ENCODE results near the gene MAML1.
"Not testable (repeated sequence)": the region's sequence is repeated elsewhere in the genome, so short reads cannot be mapped to it uniquely, and the experiment has no call there.

Gene MAML1

DNA sequence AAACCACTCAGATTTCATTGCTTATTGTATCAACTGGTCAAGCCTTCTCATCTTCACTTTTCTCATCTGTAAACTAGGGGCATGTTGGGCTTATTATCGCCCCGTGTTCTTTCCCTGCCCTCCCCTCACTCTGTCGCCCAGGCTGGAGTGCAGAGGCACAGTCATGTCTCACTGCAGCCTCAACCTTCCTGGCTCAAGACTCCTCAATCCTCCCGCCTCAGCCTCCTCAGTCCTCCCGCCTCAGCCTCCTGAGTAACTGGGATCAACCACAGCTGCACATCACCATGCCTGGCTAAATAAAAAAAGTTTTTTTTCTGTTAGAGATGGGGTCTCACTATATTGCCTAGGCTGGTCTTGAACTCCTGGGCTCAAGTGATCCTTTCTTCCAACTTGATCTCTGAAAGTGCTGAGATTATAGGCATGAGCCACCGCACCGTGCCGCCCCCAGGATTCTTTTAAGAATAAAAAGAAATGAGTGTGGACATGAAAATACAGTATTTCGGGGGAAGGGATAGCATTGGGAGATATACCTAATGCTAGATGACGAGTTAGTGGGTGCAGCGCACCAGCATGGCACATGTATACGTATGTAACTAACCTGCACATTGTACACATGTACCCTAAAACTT lies 2.0 kb downstream of the MAML1 start:
- Histone ChIP-seq H3K9ac (ENCODE audit: low read length in 2 of 2) (peak overlapping the region in 1 of 2 donors; percentile 70), H3K27ac (ENCODE audit: low read length) (peak overlapping the region; percentile 61), H3K36me3 (ENCODE audit: control insufficient read depth in 2 of 2, insufficient read depth in 2 of 2, low read length in 2 of 2) (peaks cover 3 to 7% of the 10 kb centered on the region in 2 donors), H3K4me1 (ENCODE audit: control insufficient read depth, insufficient read depth, low read length) (peaks cover 18% of the 10 kb centered on the region), H3K4me3 (ENCODE audit: low read length in 2 of 2) (peak overlapping the region; percentile 87 to 96), H3K27me3 (ENCODE audit: control insufficient read depth in 1 of 2, insufficient read depth in 2 of 2, low read length in 2 of 2) (no peaks in the 10 kb centered on the region), H3K9me3 (ENCODE audit: control insufficient read depth in 2 of 2, low read length in 2 of 2) (no peaks in the 10 kb centered on the region)

DNA sequence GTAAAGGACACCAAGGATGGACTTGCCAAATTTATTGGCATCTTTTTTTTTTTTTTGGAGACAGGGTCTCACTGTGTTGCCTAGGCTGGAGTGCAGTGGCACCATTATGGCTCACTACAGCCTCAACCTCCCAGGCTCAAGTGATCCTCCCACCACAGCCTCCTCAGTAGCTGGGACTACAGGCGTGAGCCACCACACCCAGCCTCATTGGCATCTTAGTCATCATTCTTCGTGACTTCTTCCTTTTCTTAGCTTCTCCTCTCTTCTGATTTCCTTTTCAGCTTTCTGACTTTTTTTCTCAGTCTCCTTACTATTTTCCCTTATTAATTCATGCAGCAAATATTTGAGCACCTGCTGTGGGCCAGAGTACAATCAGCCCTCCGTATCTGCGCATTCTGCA lies 6.1 kb downstream of the MAML1 start:
- Histone ChIP-seq H3K9me3 (ENCODE audit: control insufficient read depth in 2 of 2, low read length in 2 of 2) (no peaks in the 10 kb centered on the region), H3K36me3 (ENCODE audit: control insufficient read depth in 2 of 2, insufficient read depth in 2 of 2, low read length in 2 of 2) (peaks cover 0 to 2% of the 10 kb centered on the region in 2 donors), H3K27me3 (ENCODE audit: control insufficient read depth in 1 of 2, insufficient read depth in 2 of 2, low read length in 2 of 2) (no peaks in the 10 kb centered on the region), H3K9ac (ENCODE audit: low read length in 2 of 2) (no peak overlapping the region), H3K27ac (ENCODE audit: low read length) (no peak overlapping the region), H3K4me3 (ENCODE audit: low read length in 2 of 2) (peak overlapping the region in 1 of 2 donors; percentile 15), H3K4me1 (ENCODE audit: control insufficient read depth, insufficient read depth, low read length) (peaks cover 16% of the 10 kb centered on the region)

DNA sequence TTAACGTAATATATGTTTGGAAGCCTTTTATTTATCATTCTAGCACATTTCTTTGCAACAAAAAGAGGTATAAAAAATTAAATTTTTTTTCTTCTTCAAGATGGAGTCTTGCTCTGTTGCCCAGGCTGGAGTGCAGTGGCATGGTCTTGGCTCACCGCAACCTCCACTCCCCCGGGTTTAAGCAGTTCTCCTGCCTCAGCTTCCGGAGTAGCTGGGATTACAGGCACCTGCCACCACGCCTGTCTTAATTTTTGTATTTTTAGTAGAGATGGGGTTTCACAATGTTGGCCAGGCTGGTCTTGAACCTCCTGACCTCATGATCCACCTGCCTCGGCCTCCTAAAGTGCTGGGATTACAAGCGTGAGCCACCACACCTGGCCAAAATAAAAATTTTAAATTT lies 11.5 kb downstream of the MAML1 start:
- H3K9me3 ChIP-seq (ENCODE audit: control insufficient read depth in 2 of 2, low read length in 2 of 2); H3K4me3 ChIP-seq (ENCODE audit: low read length in 2 of 2); H3K27ac ChIP-seq (ENCODE audit: low read length); H3K4me1 ChIP-seq (ENCODE audit: control insufficient read depth, insufficient read depth, low read length); H3K9ac ChIP-seq (ENCODE audit: low read length in 2 of 2); H3K36me3 ChIP-seq (ENCODE audit: control insufficient read depth in 2 of 2, insufficient read depth in 2 of 2, low read length in 2 of 2); H3K27me3 ChIP-seq (ENCODE audit: control insufficient read depth in 1 of 2, insufficient read depth in 2 of 2, low read length in 2 of 2): not testable (repeated sequence)

DNA sequence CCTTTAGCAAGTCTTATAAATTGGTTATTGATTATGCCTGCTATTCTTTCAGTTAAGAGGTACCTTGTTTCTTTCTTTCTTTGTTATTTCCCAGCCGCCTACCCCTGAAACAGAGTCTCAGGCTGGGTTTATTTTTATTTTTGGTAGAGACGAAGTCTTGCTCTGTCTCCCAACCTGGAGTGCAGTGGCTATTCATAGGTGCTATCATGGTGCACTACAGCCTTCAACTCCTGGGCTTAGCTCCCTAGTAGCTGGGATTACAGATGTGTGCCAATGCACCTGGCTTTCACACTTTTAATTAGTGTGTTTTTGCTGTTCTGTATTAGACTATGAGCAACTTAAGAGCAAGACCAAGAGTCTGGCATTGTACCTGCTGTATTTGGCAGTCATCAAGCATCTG lies 14.2 kb downstream of the MAML1 start:
- no peak overlapping the region for H3K4me3 ChIP-seq (ENCODE audit: low read length in 2 of 2)
- H3K27ac ChIP-seq (ENCODE audit: low read length), result no peak overlapping the region
- H3K27me3 ChIP-seq (ENCODE audit: control insufficient read depth in 1 of 2, insufficient read depth in 2 of 2, low read length in 2 of 2), result no peaks in the 10 kb centered on the region
- no peak overlapping the region for H3K9ac ChIP-seq (ENCODE audit: low read length in 2 of 2)
- no peaks in the 10 kb centered on the region for H3K9me3 ChIP-seq (ENCODE audit: control insufficient read depth in 2 of 2, low read length in 2 of 2)
- peaks cover 3% of the 10 kb centered on the region for H3K4me1 ChIP-seq (ENCODE audit: control insufficient read depth, insufficient read depth, low read length)
- H3K36me3 ChIP-seq (ENCODE audit: control insufficient read depth in 2 of 2, insufficient read depth in 2 of 2, low read length in 2 of 2), result peaks cover 0 to 4% of the 10 kb centered on the region in 2 donors

DNA sequence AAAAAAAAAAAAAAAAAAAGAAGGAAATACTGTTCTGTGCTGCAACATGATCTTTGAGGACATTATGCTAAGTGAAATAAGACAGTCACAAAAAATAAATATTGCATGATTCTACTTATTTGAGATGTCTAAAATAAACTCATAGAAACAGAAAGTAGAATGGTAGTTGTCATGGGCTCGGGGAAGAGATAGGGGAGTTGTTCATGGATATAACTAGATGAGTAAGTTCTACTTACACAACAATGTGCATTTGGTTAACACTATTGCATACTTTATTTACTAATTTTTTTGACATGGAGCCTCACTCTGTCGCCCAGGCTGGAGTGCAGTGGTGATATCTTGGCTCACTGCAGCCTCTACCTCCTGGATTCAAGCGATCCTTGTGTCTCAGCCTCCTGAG lies 15.2 kb downstream of the MAML1 start:
- Histone ChIP-seq H3K36me3 (ENCODE audit: control insufficient read depth in 2 of 2, insufficient read depth in 2 of 2, low read length in 2 of 2) (peaks cover 0 to 4% of the 10 kb centered on the region in 2 donors), H3K27me3 (ENCODE audit: control insufficient read depth in 1 of 2, insufficient read depth in 2 of 2, low read length in 2 of 2) (no peaks in the 10 kb centered on the region), H3K9me3 (ENCODE audit: control insufficient read depth in 2 of 2, low read length in 2 of 2) (no peaks in the 10 kb centered on the region), H3K9ac (ENCODE audit: low read length in 2 of 2) (no peak overlapping the region), H3K27ac (ENCODE audit: low read length) (no peak overlapping the region), H3K4me1 (ENCODE audit: control insufficient read depth, insufficient read depth, low read length) (peaks cover 3% of the 10 kb centered on the region), H3K4me3 (ENCODE audit: low read length in 2 of 2) (no peak overlapping the region)

DNA sequence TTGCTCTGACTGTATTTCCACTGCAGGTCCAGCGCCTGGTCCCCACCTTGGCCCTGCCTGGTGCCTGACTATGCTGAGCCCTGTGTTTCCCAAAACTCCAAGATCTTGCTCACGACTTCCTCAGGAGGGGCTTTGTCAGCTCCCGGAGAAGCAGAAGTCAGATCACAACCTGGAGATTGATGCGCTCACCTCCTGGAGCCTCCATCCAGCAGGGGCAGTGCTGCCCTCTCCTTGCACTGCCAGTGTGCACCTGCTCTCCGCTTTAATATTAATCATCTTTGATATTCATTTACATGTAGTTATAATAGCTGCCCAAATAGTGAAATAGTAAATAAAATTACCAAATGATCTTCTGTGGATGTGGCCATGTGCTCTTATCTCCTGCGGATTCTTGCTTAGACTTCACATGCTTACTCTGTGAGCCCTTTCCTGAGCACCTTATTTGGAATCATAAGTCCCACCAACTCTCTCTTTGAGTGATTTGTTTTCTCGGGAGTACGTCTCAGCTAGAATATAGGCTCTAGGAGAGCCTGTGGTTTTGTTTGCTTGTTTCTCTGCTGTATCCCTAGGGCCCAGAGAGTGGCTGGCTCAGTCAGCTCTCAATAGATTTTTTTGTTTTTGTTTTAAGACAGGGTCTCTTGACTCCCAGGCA lies 17.4 kb downstream of the MAML1 start:
- Histone ChIP-seq H3K27ac (ENCODE audit: low read length) (no peak overlapping the region), H3K4me1 (ENCODE audit: control insufficient read depth, insufficient read depth, low read length) (peaks cover 6% of the 10 kb centered on the region), H3K9me3 (ENCODE audit: control insufficient read depth in 2 of 2, low read length in 2 of 2) (no peaks in the 10 kb centered on the region), H3K9ac (ENCODE audit: low read length in 2 of 2) (no peak overlapping the region), H3K27me3 (ENCODE audit: control insufficient read depth in 1 of 2, insufficient read depth in 2 of 2, low read length in 2 of 2) (no peaks in the 10 kb centered on the region), H3K36me3 (ENCODE audit: control insufficient read depth in 2 of 2, insufficient read depth in 2 of 2, low read length in 2 of 2) (peaks cover 0 to 4% of the 10 kb centered on the region in 2 donors), H3K4me3 (ENCODE audit: low read length in 2 of 2) (no peak overlapping the region)

DNA sequence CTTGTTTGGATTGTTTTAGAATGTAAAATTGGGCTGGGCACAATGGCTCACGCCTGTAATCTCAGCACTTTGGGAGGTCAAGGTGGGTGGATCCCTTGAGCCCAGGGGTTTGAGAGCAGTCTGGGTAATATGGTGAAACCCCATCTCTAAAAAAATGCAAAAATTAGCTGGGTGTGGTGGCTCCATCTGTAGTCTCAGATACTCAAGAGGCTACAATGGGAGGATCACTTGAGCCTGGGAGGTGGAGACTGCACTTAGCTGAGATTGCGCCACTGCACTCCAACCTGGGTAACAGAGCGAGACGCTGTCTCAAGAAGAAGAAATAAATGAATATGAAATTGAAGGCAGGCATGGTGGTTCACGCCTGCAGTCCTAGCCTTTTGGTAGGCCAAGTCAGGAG lies 21.3 kb downstream of the MAML1 start:
- H3K4me1 ChIP-seq (ENCODE audit: control insufficient read depth, insufficient read depth, low read length), result peaks cover 14% of the 10 kb centered on the region
- no peaks in the 10 kb centered on the region for H3K27me3 ChIP-seq (ENCODE audit: control insufficient read depth in 1 of 2, insufficient read depth in 2 of 2, low read length in 2 of 2)
- no peak overlapping the region for H3K27ac ChIP-seq (ENCODE audit: low read length)
- no peak overlapping the region for H3K9ac ChIP-seq (ENCODE audit: low read length in 2 of 2)
- peaks cover 0 to 4% of the 10 kb centered on the region in 2 donors for H3K36me3 ChIP-seq (ENCODE audit: control insufficient read depth in 2 of 2, insufficient read depth in 2 of 2, low read length in 2 of 2)
- no peak overlapping the region for H3K4me3 ChIP-seq (ENCODE audit: low read length in 2 of 2)
- H3K9me3 ChIP-seq (ENCODE audit: control insufficient read depth in 2 of 2, low read length in 2 of 2), result no peaks in the 10 kb centered on the region

DNA sequence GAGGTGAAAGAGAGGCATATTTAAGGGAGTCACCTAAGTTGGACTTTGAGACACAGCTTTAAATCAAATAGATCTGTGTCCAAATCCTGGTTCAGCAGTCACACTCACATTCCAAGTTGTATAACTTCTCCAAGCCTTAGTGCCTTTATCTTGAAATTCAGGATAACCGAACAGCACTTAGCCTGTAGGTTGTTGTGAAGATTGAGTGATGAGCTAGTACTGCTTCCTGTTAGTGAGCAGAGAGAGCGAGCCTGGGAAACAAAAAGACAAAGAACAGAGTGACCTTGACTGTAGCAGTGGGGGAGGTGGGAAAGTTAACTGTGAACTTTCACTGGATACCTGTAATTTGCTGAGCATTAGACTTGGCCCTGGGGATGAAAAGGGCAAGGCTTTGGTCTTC lies 22.4 kb downstream of the MAML1 start:
- H3K27ac ChIP-seq (ENCODE audit: low read length), result no peak overlapping the region
- H3K36me3 ChIP-seq (ENCODE audit: control insufficient read depth in 2 of 2, insufficient read depth in 2 of 2, low read length in 2 of 2), result no peaks in the 10 kb centered on the region
- no peak overlapping the region for H3K4me3 ChIP-seq (ENCODE audit: low read length in 2 of 2)
- H3K27me3 ChIP-seq (ENCODE audit: control insufficient read depth in 1 of 2, insufficient read depth in 2 of 2, low read length in 2 of 2), result no peaks in the 10 kb centered on the region
- H3K9ac ChIP-seq (ENCODE audit: low read length in 2 of 2), result peak overlapping the region in 1 of 2 donors; percentile 13
- H3K4me1 ChIP-seq (ENCODE audit: control insufficient read depth, insufficient read depth, low read length), result peaks cover 10% of the 10 kb centered on the region
- H3K9me3 ChIP-seq (ENCODE audit: control insufficient read depth in 2 of 2, low read length in 2 of 2), result no peaks in the 10 kb centered on the region

DNA sequence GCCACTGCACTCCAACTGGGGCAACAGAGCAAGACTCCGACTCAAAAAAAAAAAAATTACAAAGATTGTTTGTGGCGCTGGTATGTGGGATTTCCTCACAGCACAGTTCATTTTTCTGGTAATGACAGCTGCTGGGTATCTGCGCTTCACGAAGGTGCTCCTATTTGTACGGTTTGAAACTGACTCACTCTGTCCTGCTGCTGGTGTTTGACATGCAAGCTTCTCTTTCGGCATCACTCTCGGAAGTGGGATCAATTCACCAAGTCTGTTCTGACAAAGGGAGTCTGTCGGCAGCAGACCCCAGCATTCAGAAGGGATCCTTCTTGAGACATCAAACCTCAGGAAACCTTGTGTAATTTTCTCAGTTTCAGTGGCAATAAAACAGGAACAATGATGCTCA lies 26.3 kb downstream of the MAML1 start:
- H3K9ac ChIP-seq (ENCODE audit: low read length in 2 of 2), result no peak overlapping the region
- no peaks in the 10 kb centered on the region for H3K9me3 ChIP-seq (ENCODE audit: control insufficient read depth in 2 of 2, low read length in 2 of 2)
- no peak overlapping the region for H3K4me3 ChIP-seq (ENCODE audit: low read length in 2 of 2)
- peaks cover 36% of the 10 kb centered on the region for H3K4me1 ChIP-seq (ENCODE audit: control insufficient read depth, insufficient read depth, low read length)
- no peaks in the 10 kb centered on the region for H3K36me3 ChIP-seq (ENCODE audit: control insufficient read depth in 2 of 2, insufficient read depth in 2 of 2, low read length in 2 of 2)
- H3K27ac ChIP-seq (ENCODE audit: low read length), result no peak overlapping the region
- H3K27me3 ChIP-seq (ENCODE audit: control insufficient read depth in 1 of 2, insufficient read depth in 2 of 2, low read length in 2 of 2), result no peaks in the 10 kb centered on the region

DNA sequence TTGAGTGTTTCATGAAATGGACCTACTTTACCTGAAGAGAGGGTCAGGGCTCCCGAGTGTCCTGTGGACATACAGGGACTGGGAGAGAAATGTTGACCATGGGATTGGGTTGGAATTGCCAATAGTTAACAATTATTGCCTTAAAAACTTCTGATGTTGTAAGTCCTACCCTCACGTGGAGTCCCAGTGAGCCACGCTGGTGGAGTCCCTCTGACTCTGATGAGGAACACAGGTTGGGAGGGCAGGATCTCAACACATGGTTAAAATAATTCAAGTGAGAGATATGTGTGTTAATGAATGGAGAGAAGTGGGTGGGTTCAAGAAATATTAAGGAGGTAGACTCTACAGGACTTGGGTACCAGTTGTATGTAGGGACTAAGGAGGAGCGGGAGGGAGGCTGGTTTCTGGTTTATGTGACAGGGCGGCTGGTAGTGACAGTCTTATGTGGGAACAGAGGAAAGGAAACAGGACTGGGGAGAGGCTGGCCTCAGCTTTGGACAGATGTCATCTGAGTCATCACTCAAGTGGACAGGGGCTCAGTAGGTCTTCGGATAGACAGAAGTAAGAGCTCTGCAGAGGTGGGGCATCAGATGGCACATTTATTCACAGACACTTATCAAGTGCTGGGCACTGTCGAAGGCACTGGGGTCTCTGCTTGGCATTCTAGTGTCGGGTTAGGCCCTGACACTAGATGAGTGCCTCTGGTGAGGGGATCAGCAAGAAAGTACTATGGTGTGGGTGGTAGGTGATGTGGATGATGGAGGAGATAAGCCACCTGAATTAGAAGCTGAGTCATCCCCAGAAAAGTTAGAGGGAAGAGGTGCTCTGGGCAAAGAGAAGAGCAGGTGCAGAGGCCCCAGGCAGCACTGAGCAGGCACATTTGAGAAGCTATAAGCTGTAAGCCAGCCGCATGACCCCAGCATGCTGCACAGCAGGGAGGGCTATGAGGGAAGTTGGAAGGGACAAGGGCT lies 27.2 kb downstream of the MAML1 start:
- Histone ChIP-seq H3K27me3 (ENCODE audit: control insufficient read depth in 1 of 2, insufficient read depth in 2 of 2, low read length in 2 of 2) (no peaks in the 10 kb centered on the region), H3K36me3 (ENCODE audit: control insufficient read depth in 2 of 2, insufficient read depth in 2 of 2, low read length in 2 of 2) (no peaks in the 10 kb centered on the region), H3K4me1 (ENCODE audit: control insufficient read depth, insufficient read depth, low read length) (peaks cover 36% of the 10 kb centered on the region), H3K4me3 (ENCODE audit: low read length in 2 of 2) (no peak overlapping the region), H3K9ac (ENCODE audit: low read length in 2 of 2) (no peak overlapping the region), H3K9me3 (ENCODE audit: control insufficient read depth in 2 of 2, low read length in 2 of 2) (no peaks in the 10 kb centered on the region), H3K27ac (ENCODE audit: low read length) (no peak overlapping the region)
